IMR-90 (cell line): ENCODE results near the gene SETD2. TPM values are rescaled to one million over a fixed set of nuclear protein-coding genes. Genes with fewer than 3 reads are reported as not detected.

Experiments used
- CEBPB ChIP-seq: IDR thresholded peaks from 2 replicates; pipeline ENCODE4 v1.6.1; 2012; ENCODE audit warnings: low read depth, low read length, improper control_type of control experiment
- MXI1 ChIP-seq: IDR thresholded peaks from 2 replicates; pipeline ENCODE4 v1.6.1; 2012; ENCODE audit warnings: low read depth, mild to moderate bottlenecking, low read length, moderate library complexity, borderline replicate concordance
- POLR2A ChIP-seq: IDR thresholded peaks from 2 replicates; pipeline ENCODE4 v1.6.1; 2012; ENCODE audit warnings: mild to moderate bottlenecking, low read depth, low read length
- USF2 ChIP-seq: fragments of 150-350 bp; IDR thresholded peaks from 2 replicates; pipeline ENCODE4 v1.6.1; 2017; ENCODE audit warnings: mild to moderate bottlenecking, antibody characterized with exemption, low read length, low read depth
- polyA plus RNA-seq, 3 experiments: library from polyadenylated mRNA; depleted of rRNA; stranded (reverse); fragments of >200 nt; gene quantifications; 2 replicates each; pipeline ENCODE4 v1.2.3, GENCODE V29; 2012; ENCODE audit warnings: low replicate concordance in 1 of 3
- total RNA-seq: library from RNA; depleted of rRNA; stranded (reverse); fragments of >200 nt; gene quantifications from 2 replicates; pipeline ENCODE4 v1.2.3, GENCODE V29; 2012

The SETD2 gene
- total and polyA plus RNA-seq, 2 of the 4 experiments (the other 2 are of a cell fraction), result 18.3 to 20.1 TPM

DNA sequence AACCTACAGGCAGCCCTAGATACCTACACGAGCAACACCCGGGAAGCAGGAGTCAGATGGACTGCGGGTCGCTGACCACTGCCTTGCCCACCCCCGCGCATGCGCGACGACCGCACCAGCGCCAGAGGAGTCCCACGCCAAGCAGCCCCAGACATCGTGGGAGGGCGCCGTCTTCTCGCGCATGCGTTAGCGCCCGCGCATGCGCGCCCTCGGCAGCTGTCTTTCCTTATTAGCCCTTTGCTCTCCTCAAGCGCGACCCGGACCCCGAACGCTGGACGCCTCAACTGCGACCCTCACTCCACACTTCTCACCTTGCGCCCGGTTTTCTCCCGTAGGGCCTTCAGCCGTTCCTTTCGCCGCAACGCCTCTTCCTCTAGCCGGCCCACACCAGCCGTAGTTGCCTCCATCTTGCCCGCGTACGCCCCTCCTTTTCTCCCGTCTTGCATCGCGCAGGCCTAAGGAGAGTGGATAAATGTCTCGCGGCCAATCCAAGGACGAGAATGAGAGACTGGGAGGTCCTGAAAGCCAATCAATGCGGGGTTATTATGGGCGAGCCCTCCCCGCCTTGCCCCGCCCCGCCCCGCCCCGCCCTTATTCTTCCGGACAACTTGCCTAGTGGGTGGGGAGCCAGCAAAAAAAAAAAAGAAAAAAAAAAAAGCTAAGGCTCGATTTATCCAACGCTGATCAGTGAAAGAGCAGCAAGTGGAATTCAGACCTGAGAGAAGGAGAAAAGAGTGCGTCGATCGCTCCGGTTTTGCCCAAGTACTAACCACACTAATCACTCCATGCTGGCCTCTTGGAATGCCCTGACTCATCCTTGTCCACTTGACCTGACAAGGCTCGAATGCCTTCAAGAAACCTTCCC is 187.4 kb downstream of the SETD2 start, which contains the start of gene CCDC12 (continued):
- no peak for TF ChIP-seq USF2
- peak; percentile 58; the same call in 1 of the 2 replicates for TF ChIP-seq MXI1
- TF ChIP-seq POLR2A, result peak; percentile 96
- no peak for TF ChIP-seq CEBPB
